ENCODE results near the gene MYO16.
"Not testable (repeated sequence)": the region's sequence is repeated elsewhere in the genome, so short reads cannot be mapped to it uniquely, and the experiment has no call there.

MYO16 gene

GRCh38 chr13:109092186-109092585 is 462.8 kb downstream of the MYO16 start:
- DNase-seq: not testable (repeated sequence)

- no peak for DNase-seq
These were observed 464.6 kb downstream of the MYO16 start for GRCh38 chr13:109093998-109094397.

GRCh38 chr13:109095126-109095525 is 465.7 kb downstream of the MYO16 start:
- no peak for DNase-seq

GRCh38 chr13:109096101-109096500 is 466.7 kb downstream of the MYO16 start:
- DNase-seq: no peak

GRCh38 chr13:109100705-109101304 is 471.4 kb downstream of the MYO16 start:
- no peak for DNase-seq

GRCh38 chr13:109101550-109102144 is 472.2 kb downstream of the MYO16 start:
- DNase-seq: no peak

- DNase-seq: no peak
These were observed 476.5 kb downstream of the MYO16 start for GRCh38 chr13:109105899-109106298.

GRCh38 chr13:109110159-109110558 is 480.7 kb downstream of the MYO16 start:
- no peak for DNase-seq

- no peak for DNase-seq
These were observed 481.7 kb downstream of the MYO16 start for GRCh38 chr13:109111141-109111540.

- no peak for DNase-seq
These were observed 484.0 kb downstream of the MYO16 start for GRCh38 chr13:109113427-109113826.

GRCh38 chr13:109114162-109114561 is 484.8 kb downstream of the MYO16 start:
- DNase-seq: no peak

- DNase-seq: no peak
These were observed 485.6 kb downstream of the MYO16 start for GRCh38 chr13:109114991-109115390.

GRCh38 chr13:109118521-109118920 is 489.1 kb downstream of the MYO16 start:
- DNase-seq: no peak

GRCh38 chr13:109119896-109120295 is 490.5 kb downstream of the MYO16 start:
- no peak for DNase-seq

- DNase-seq: no peak
These were observed 492.4 kb downstream of the MYO16 start for GRCh38 chr13:109121826-109122225.

- DNase-seq: no peak
These were observed 494.6 kb downstream of the MYO16 start for GRCh38 chr13:109123971-109124370.

GRCh38 chr13:109126178-109126577 is 496.8 kb downstream of the MYO16 start:
- DNase-seq: no peak

GRCh38 chr13:109126891-109127641 is 497.7 kb downstream of the MYO16 start:
- DNase-seq: no peak

GRCh38 chr13:109128121-109128520 is 498.7 kb downstream of the MYO16 start:
- no peak for DNase-seq

- no peak for DNase-seq
These were observed 500.9 kb downstream of the MYO16 start for GRCh38 chr13:109130093-109130835.

GRCh38 chr13:109131698-109132257 is 502.4 kb downstream of the MYO16 start:
- DNase-seq: no peak

- no peak for DNase-seq
These were observed 505.6 kb downstream of the MYO16 start for GRCh38 chr13:109135018-109135417.

GRCh38 chr13:109136873-109137272 is 507.5 kb downstream of the MYO16 start:
- DNase-seq: no peak
